ENCODE measurements around the gene OMA1. TPM values are rescaled to one million over a fixed set of nuclear protein-coding genes. Genes with fewer than 3 reads are reported as not detected.

Gene OMA1
- total and polyA plus RNA-seq, 2 of the 4 experiments (the other 2 are of a cell fraction): 5.9 to 6.4 TPM

- Histone ChIP-seq H2BK120ac (ENCODE audit: low read depth, low read length) (no peak overlapping the region; the same call in 1 of the 2 replicates), H2BK20ac (ENCODE audit: low read depth, low read length) (no peak overlapping the region), H3K4me1 (ENCODE audit: control insufficient read depth, insufficient read depth, low read length) (peaks cover 6% of the 10 kb centered on the region; the same call in 1 of the 2 replicates), H4K20me1 (ENCODE audit: insufficient read depth, low read length) (no peaks in the 10 kb centered on the region), H3K27me3 (ENCODE audit: control insufficient read depth, insufficient read depth, low read length) (no peaks in the 10 kb centered on the region; the same call in 1 of the 2 replicates), H3K4ac (ENCODE audit: low read depth, low read length) (0 out of 2 replicates have a peak overlapping the region, but pooled peaks have one; percentile 2), H3K23ac (ENCODE audit: low read depth, low read length) (no peak overlapping the region), H3K27ac (ENCODE audit: insufficient read depth, low read length) (no peak overlapping the region), H4K5ac (ENCODE audit: low read depth, low read length) (no peak overlapping the region), H3K18ac (ENCODE audit: low read depth, low read length) (no peak overlapping the region), H3K9me3 (ENCODE audit: control insufficient read depth, insufficient read depth, low read length) (no peaks in the 10 kb centered on the region), H3K79me1 (ENCODE audit: low read depth in 1 of 2, low read length in 2 of 2) (no peaks in the 10 kb centered on the region), H4K8ac (ENCODE audit: low read depth in 2 of 2, low read length in 2 of 2) (no peak overlapping the region; a peak in 1 of 4 replicates), H2AK5ac (ENCODE audit: low read depth, low read length) (no peak overlapping the region), H2AK9ac (replicated peaks; ENCODE audit: low read depth, low read length, poor library complexity) (peak overlapping the region; percentile 60), H2AFZ (replicated peaks; ENCODE audit: low read length, poor library complexity) (peak overlapping the region; percentile 88), H3K36me3 (ENCODE audit: control insufficient read depth, insufficient read depth, low read length) (no peaks in the 10 kb centered on the region), H4K91ac (ENCODE audit: insufficient read depth, low read depth, low read length) (no peak overlapping the region), H2BK5ac (ENCODE audit: low read depth, low read length, poor library complexity, severe bottlenecking) (no peak overlapping the region), H2BK15ac (ENCODE audit: low read depth, low read length) (no peak overlapping the region; the same call in 2 of the 3 replicates), H3K14ac (replicated peaks; ENCODE audit: low read depth, low read length) (no peak overlapping the region), H3K56ac (ENCODE audit: extremely low read depth, insufficient read depth, low read length) (no peak overlapping the region), H3K9me1 (ENCODE audit: insufficient read depth, low read length) (no peaks in the 10 kb centered on the region), H3K4me3 (ENCODE audit: insufficient read depth, low read depth, low read length) (no peak overlapping the region), H3K9ac (ENCODE audit: low read depth, low read length) (no peak overlapping the region), H3K4me2 (ENCODE audit: low read depth, low read length) (no peak overlapping the region)
- CTCF ChIA-PET: no interaction called here
- BruUV-seq (replicated peaks): no TSS peak
- in situ Hi-C loops (cut with MboI; ENCODE audit: low sequenced_read_pairs): no loop called here
- no CpG with 5 or more reads among the region's 10 CpGs for WGBS, 2 experiments (ENCODE audit: extremely low coverage in 2 of 2, insufficient read length in 1 of 2)
- POLR2A ChIA-PET (ENCODE audit: unreplicated experiment): no interaction called here
- dilution Hi-C loops (cut with HindIII; ENCODE audit: low sequenced_read_pairs, unreplicated experiment): no loop called here
- peak; percentile 77 for ATAC-seq (ENCODE audit: low read depth)
- peak; percentile 60 for DNase-seq
- intact Hi-C loops (cut with micrococcal nuclease): no loop called here
- no peak for TF ChIP-seq RCOR1 (IDR thresholded peaks at IDR 0.05; ENCODE audit: insufficient replicate concordance, low read length)
- TF ChIP-seq SMC3 (IDR thresholded peaks at IDR 0.05; ENCODE audit: low read depth, low read length): no peak
- TF ChIP-seq RAD21 (IDR thresholded peaks at IDR 0.05; ENCODE audit: low read length): peak; percentile 15; the same call in 1 of the 2 replicates
- TF ChIP-seq CHD1 (IDR thresholded peaks at IDR 0.05; ENCODE audit: low read depth, low read length): no peak
- no peak for TF ChIP-seq MXI1 (IDR thresholded peaks at IDR 0.05; ENCODE audit: borderline replicate concordance, low read depth, low read length)
- no peak for TF ChIP-seq NFE2L2 (IDR thresholded peaks at IDR 0.05; ENCODE audit: low read depth, low read length)
- peak; percentile 61; the same call in 1 of the 2 replicates for TF ChIP-seq BHLHE40 (IDR thresholded peaks at IDR 0.05; ENCODE audit: low read depth, low read length)
- no peak for TF ChIP-seq MAFK (IDR thresholded peaks at IDR 0.05; ENCODE audit: low read depth, low read length)
- TF ChIP-seq CEBPB (IDR thresholded peaks at IDR 0.05; ENCODE audit: low read depth, low read length): no peak
- peak; percentile 74 for TF ChIP-seq USF2 (IDR thresholded peaks at IDR 0.05; ENCODE audit: low read depth, low read length)
- TF ChIP-seq ELK1 (IDR thresholded peaks at IDR 0.05; ENCODE audit: borderline replicate concordance, low read depth, low read length): no peak
- TF ChIP-seq POLR2A (IDR thresholded peaks at IDR 0.05; ENCODE audit: low read depth, low read length): no peak
- TF ChIP-seq CTCF (conservative IDR thresholded peaks at IDR 0.05; ENCODE audit: low read depth, low read length): peak; percentile 14; the same call in 1 of the 2 replicates
- TF ChIP-seq FOS (IDR thresholded peaks at IDR 0.05; ENCODE audit: low read depth, low read length): no peak
- no peak for TF ChIP-seq RFX5 (IDR thresholded peaks at IDR 0.05; ENCODE audit: low read depth, low read length)
Observed at GRCh38 chr1:58432851-58433668, 113.5 kb downstream of the OMA1 start.

All from IMR-90 (cell line).